H54 (cell line): ENCODE data around the gene SF3B6.

ENCODE experiments used
- DNase-seq: peaks from one replicate; pipeline ENCODE4 v3.0.0; 2011; ENCODE audit warnings: low spot score, mixed read lengths; ENCODE audit not compliant: insufficient read length
- FAIRE-seq: peaks from 3 replicates; lab custom pipeline; 2011; peaks lifted over from hg19 to GRCh38; lab: Jason Lieb, UNC
- POLR2A ChIP-seq: IDR thresholded peaks from 2 replicates; pipeline ENCODE4 v1.6.1; 2011; ENCODE audit warnings: low read depth, mild to moderate bottlenecking, low read length

Gene SF3B6

DNA sequence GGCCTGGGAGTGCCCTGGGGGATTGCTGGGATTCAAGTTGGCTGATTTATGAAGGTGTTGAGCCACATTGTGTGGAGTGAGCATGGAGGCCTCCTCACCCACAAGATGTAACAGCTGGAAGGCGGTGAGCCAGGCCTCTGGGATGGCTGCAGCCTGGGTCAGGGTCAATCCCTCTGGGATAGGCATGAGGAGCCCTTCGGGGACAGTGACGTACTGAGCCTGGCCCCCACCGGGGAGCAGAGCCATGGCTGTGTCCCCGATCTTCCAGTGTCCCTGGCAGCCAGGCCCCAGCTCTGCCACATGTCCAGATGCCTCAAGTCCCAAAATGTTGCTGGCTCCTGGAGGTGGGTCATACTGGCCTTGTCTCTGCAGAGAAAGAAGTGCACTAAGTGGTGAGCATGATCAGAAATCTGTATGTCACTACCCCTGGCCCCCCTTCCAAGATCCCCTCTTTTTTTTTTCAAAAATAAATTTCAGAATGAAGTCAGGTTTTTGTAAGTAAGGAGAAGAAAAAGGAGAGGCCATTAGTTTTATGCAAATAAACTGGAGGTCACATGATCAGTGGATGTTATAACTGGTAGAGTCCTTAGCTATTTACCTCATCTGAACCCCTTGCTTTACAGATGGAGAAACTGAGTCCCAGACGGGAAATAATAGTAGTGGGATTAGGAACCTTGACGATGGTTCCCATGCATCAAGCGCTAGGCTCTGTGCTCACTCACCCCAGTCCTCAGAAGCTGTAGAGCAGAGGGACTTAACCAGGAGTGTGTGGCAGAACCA, 6.9 kb upstream of the SF3B6 start:
- TF ChIP-seq POLR2A, result no peak
- no peak for FAIRE-seq

DNA sequence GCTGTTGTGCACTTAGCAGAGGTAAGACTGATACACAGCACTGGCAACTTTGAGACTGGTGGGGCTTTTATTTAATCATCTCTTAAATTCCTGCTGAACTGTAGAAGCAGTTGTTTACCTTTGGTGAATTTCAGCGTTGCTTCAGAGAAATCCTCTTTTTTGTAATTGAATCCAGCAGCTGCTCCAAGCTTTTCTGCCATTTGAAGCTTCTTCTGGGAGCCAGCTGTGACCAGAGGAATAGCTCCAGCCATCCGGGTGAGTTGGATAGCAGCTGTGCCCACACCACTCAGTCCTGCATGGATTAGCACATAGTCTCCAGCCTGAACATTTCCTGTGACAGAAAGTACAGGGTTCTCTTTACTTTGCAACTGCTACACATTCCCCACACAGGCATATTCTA, 4.6 kb upstream of the SF3B6 start:
- DNase-seq (no peak), FAIRE-seq (no peak)
- TF ChIP-seq POLR2A, result no peak

More for the DNA sequence above, 6.9 kb upstream of the SF3B6 start:
- DNase-seq, result no peak

DNA sequence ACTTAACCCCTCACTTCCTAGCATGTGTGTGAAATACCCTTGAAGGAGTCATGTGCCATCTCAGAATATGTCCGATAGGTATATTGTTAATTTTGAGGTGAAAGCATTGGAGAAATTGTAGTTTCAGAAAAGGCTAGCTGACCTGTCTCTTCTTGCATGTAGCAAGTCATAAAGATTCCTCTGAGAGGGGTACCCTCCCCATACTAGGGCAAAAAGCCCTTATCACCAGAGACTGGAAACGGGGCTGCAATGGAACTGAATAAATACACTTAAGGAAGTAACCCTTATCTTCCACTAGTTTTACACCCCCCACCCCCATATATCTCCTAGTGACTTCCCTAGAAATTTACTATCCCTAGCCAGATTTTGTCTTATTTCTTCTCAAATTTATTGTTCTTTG, 1.8 kb upstream of the SF3B6 start:
- TF ChIP-seq POLR2A, result no peak
- no peak for FAIRE-seq
- no peak for DNase-seq

DNA sequence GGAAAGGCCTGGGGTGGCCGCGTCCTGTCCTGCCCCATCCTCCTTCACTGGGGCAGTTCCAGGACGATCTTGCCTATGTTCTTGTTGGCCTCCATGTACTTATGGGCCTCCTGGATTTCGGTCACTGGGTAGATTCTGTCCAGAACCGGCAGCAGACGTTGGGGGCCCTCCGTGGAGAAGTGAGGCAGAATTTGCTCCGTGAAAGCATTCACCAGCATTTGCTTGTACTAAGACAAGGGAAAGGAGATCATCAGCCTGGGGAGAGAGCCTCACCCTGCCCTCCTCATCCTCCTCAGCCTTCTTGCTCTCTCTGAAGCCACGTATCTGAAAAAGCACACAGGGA, 1.4 kb upstream of the SF3B6 start:
- TF ChIP-seq POLR2A, result no peak
- DNase-seq (no peak), FAIRE-seq (no peak)

DNA sequence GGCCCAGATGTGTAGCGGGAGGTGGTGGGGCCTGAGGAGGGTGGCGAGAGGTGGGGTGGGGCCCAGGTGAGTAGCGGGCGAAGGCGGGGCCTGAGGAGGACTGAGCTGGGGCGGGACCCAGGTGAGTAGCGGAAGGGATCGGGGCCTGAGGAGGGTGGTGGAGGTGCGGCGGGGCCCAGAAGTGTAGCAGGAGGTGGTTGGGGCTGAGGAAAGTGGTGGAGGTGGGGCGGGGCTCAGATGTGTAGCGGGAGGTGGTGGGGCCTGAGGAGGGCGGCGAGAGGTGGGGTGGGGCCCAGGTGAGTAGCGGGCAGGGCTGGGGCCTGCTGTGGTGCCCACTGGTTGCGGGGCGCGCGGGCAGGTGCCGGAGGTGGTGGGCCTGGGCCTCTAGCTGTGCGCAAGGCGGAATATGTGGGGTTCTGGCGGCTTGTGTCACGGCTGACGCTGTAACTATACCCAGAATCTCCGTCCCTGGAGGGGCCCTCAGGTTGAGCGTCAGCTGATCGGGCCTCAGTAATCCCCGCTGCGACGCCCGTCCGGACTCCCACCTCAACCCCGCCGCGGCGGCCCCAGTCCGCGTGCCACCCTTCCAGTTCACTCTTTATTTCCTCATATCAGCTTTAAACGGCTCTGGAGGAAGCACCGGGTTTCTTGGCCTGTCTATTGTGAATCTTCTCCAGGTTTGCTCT, 866 bp upstream of the SF3B6 start:
- TF ChIP-seq POLR2A, result no peak
- no peak for FAIRE-seq
- DNase-seq, result no peak

DNA sequence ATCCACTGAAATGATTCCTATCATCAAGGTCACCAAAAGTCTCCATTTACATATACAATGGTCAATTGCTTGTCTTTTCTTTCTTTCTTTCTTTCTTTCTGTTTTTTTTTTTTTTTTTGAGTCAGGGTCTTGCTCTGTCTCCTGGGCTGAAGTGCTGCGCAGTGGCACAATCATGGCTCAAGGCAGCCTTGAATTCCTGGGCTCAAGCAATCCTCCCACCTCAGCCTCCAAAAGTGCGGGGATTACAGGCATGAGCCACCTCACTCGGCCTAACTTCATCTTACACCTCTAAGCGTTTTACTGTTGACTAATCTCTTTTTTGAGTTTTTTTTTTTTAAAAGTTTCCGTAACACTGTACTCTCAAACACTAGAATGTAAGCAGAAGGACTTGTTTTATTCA, 867 bp downstream of the SF3B6 start:
- TF ChIP-seq POLR2A, result no peak
- DNase-seq (no peak), FAIRE-seq (no peak)

DNA sequence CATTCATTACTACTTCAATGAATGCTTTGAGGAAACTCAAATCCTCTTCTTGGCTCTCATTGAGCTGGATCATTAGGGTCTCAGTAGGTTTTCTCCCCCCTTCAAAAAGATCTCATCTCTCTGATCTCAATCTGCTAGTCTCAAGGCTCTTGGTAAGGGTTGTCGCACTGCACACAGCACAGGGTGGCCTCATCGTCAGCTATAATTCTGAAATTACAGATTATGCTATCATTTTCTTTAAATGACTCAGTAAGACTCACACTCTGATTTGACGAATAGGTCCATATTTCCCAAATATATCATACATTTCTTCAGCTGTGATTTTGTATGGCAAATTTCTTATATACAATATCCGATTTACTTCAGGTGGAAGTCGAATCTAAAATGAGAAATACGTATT, 2.3 kb downstream of the SF3B6 start:
- DNase-seq, result no peak
- no peak for FAIRE-seq
- TF ChIP-seq POLR2A, result no peak

DNA sequence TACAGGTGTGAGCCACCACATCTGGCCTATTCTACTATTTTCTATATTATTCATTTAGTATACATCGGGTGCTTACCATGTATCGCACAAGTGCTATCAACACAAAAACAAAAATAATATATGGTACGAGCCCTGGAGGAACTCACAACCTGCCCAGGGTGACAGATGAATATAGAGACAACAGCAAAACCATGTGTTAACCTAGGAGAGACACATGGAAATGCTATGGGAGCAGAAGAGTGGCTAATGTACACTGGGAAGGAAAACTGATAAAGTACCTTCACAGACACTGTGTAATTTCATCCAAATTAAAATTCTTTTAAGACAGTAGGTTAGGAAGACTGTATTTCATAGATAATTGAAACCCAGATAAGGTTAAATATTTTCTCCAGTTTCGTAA, 3.9 kb downstream of the SF3B6 start:
- TF ChIP-seq POLR2A, result no peak
- DNase-seq, result no peak
- no peak for FAIRE-seq

GRCh38 chr2:24065341-24065740, 10.8 kb downstream of the SF3B6 start:
- TF ChIP-seq POLR2A, result no peak
- FAIRE-seq, result no peak
- DNase-seq, result no peak

DNA sequence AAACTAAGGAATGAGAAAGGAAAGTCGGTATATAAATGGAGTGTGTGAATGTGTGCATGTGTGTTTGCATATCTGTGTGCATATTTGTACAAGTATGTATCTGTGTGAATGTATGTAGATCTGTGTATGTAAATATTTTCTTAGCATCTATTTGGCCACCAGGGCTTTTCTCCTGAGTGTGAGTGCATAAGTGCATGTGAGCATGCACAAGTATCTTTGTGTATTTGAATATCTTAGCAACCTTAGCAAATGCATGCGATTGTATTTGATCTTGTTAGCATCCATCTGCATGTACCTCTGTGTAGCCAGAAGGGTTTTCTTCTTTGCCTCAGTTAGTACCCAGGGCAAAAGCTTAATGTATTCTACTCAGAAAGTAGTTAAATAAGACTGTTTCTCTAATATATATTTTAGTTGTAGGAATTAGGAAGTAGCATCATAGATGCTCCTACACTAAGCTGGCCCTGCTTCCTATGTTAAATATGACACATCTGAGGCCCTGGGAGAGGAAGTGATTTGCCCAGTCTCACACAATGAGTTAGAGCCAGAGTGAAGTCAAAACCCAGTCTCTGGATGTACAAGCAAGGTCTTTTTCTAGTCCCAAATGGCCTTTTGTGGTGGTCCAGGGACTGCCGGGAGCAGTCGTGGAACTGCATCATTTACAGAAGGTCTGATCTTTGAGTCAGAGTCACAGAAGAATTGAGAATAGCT, 17.4 kb downstream of the SF3B6 start:
- FAIRE-seq (no peak), DNase-seq (no peak)
- TF ChIP-seq POLR2A, result no peak

GRCh38 chr2:24055750-24056149, 20.4 kb downstream of the SF3B6 start:
- DNase-seq, result no peak
- FAIRE-seq, result no peak
- no peak for TF ChIP-seq POLR2A

DNA sequence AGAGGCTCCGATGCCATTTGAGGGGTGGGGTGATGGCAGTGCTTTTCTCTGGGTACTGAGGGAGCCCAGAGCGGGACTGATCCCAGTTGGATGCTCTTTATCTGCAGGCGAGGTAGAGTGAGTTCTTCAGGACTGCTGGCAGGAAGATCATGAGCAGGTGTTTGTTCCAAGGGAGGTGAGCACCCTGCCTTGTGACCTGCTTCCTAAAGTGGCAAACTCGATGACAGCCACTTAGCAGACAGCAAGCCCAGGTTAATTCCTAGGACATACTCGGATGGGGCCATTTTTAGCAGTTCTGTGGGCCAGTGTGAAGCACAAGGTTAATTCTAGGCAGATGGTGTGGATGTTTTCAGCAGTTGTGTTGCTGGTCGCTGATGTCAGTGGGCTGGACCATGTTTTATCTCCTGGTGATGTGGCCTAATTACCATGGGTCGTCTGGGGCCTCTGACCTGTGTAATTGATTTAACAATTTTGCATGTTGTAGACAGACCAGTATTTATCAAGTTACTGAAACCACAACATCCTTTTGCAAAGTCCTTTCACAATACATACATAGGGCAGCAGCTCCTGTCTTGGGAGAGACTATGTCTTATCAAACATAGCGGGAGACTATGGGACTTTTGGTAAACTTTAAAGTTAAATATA, 21.6 kb downstream of the SF3B6 start:
- FAIRE-seq, result no peak
- no peak for DNase-seq
- no peak for TF ChIP-seq POLR2A

DNA sequence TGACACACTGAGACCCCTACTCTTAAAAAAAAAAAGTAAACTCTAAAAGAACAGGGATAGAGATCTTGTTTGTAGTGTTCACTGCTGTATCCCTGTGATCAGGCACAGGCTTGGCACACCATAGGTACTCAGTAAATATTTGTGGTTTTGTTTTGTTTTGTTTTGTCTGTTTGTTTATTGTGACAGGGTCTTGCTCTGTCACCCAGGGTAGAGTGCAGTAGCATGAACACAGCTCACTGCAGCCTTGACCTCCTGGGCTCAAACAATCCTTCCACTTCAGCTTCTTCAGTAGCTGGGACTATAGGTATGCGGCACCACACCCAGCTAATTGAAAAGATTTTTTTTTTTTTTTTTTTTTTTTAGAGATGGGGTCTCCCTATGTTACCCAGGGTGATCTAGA, 23.2 kb downstream of the SF3B6 start:
- DNase-seq (no peak), FAIRE-seq (no peak)
- no peak for TF ChIP-seq POLR2A

DNA sequence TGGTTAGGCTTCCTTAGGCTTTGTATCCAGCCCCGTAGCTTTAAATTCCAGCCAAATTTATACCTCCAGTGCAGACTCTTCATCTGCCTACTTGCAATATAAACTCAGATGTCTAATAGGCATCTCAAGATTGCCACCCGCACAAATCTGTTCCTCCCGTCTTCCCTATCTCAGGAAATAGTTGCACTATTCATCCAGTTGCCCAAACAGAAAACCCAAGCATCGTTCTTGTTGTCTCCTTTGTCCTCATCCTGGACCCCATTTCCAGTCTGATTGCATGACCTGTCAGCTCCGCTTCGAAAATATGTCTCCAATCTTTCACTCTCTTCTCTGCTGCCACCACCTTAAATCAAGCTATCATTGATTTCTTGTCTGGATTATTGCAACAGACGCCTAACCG, 24.3 kb downstream of the SF3B6 start:
- TF ChIP-seq POLR2A, result no peak
- no peak for DNase-seq

More for the DNA sequence above, 24.3 kb downstream of the SF3B6 start:
- no peak for FAIRE-seq
